GF-D8 (cell line): ENCODE measurements around the gene SPHK2.
A peak's percentile ranks its signal among the peaks of the same experiment; 100 is the strongest.
"Not testable (repeated sequence)": the region's sequence is repeated elsewhere in the genome, so short reads cannot be mapped to it uniquely, and the experiment has no call there.

Source experiments
- DNase-seq: peaks from one replicate; lab custom pipeline; 2025; lab: John Stamatoyannopoulos, UW

SPHK2 gene

GRCh38 chr19:48637449-48637947 is 18.2 kb downstream of the SPHK2 start:
- DNase-seq = peak; percentile 98

GRCh38 chr19:48637948-48638830 is 18.9 kb downstream of the SPHK2 start:
- DNase-seq = peak; percentile 79

- no peak for DNase-seq
Observed at GRCh38 chr19:48638831-48639381, 19.6 kb downstream of the SPHK2 start.

- no peak for DNase-seq
Observed at GRCh38 chr19:48639483-48640375, 20.4 kb downstream of the SPHK2 start.

GRCh38 chr19:48641850-48642249 is 22.5 kb downstream of the SPHK2 start:
- no peak for DNase-seq

- DNase-seq = no peak
Observed at GRCh38 chr19:48642862-48643261, 23.6 kb downstream of the SPHK2 start.

GRCh38 chr19:48644355-48644754 is 25.0 kb downstream of the SPHK2 start:
- no peak for DNase-seq

GRCh38 chr19:48644839-48645619 is 25.7 kb downstream of the SPHK2 start:
- DNase-seq = peak; percentile 29

- no peak for DNase-seq
Observed at GRCh38 chr19:48645620-48646000, 26.3 kb downstream of the SPHK2 start.

GRCh38 chr19:48646001-48646721 is 26.9 kb downstream of the SPHK2 start, which contains the start of gene CA11:
TSS of gene CA11 (minus strand) at chr19:48646187. CDS start at chr19:48645632, 555 bp downstream.
- no peak for DNase-seq

- DNase-seq = peak; percentile 26
Observed at GRCh38 chr19:48646722-48647216, 27.5 kb downstream of the SPHK2 start.

GRCh38 chr19:48648134-48648533 is 28.8 kb downstream of the SPHK2 start:
- no peak for DNase-seq

GRCh38 chr19:48650974-48651682 is 31.8 kb downstream of the SPHK2 start:
- DNase-seq = no peak

GRCh38 chr19:48651683-48652048 is 32.4 kb downstream of the SPHK2 start:
- no peak for DNase-seq

- no peak for DNase-seq
Observed at GRCh38 chr19:48654299-48655059, 35.2 kb downstream of the SPHK2 start.

GRCh38 chr19:48656840-48657474 is 37.7 kb downstream of the SPHK2 start:
- no peak for DNase-seq

GRCh38 chr19:48657828-48658227 is 38.5 kb downstream of the SPHK2 start:
- not testable (repeated sequence) for DNase-seq

- DNase-seq = no peak
Observed at GRCh38 chr19:48658483-48658882, 39.2 kb downstream of the SPHK2 start.

GRCh38 chr19:48659768-48660167 is 40.5 kb downstream of the SPHK2 start:
- DNase-seq = no peak
